Ishikawa (cell line): Measurements from ENCODE around the gene CASP6.

ENCODE experiments used
- CEBPB ChIP-seq: IDR thresholded peaks from 2 replicates; pipeline ENCODE4 v1.6.1; 2012
- TF ChIP-seq, protein P1 (sequence below): IDR thresholded peaks from 2 replicates; pipeline ENCODE4 v1.6.1; 2012; ENCODE audit warnings: low read depth, mild to moderate bottlenecking

DNA sequence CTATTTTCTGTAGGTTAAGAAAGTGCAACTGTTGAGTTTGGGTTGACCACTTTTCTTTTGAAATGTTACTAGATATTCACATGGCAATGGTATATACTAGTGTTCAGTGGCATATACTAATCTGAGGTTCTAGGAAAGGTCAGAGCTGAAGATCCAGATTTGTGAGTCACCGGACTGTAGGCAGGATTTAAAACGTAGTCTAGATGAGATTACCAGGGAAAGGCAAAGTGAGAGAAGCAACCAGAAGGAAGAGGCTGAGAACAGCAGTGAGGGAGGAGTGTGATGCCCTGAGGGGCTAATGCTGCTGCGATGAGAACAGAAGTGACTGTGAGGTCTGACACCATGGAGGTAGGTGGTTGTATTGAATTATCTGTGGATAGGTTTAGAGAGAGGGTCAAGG is 36.3 kb upstream of the CASP6 start:
- TF ChIP-seq CEBPB = no peak
- TF ChIP-seq, protein P1, sequence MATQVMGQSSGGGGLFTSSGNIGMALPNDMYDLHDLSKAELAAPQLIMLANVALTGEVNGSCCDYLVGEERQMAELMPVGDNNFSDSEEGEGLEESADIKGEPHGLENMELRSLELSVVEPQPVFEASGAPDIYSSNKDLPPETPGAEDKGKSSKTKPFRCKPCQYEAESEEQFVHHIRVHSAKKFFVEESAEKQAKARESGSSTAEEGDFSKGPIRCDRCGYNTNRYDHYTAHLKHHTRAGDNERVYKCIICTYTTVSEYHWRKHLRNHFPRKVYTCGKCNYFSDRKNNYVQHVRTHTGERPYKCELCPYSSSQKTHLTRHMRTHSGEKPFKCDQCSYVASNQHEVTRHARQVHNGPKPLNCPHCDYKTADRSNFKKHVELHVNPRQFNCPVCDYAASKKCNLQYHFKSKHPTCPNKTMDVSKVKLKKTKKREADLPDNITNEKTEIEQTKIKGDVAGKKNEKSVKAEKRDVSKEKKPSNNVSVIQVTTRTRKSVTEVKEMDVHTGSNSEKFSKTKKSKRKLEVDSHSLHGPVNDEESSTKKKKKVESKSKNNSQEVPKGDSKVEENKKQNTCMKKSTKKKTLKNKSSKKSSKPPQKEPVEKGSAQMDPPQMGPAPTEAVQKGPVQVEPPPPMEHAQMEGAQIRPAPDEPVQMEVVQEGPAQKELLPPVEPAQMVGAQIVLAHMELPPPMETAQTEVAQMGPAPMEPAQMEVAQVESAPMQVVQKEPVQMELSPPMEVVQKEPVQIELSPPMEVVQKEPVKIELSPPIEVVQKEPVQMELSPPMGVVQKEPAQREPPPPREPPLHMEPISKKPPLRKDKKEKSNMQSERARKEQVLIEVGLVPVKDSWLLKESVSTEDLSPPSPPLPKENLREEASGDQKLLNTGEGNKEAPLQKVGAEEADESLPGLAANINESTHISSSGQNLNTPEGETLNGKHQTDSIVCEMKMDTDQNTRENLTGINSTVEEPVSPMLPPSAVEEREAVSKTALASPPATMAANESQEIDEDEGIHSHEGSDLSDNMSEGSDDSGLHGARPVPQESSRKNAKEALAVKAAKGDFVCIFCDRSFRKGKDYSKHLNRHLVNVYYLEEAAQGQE = no peak
